Tibial nerve (tissue), 4 donors: ENCODE measurements around the gene OVAAL. TPM values are rescaled to one million over a fixed set of nuclear protein-coding genes. Genes with fewer than 3 reads are reported as not detected.

ENCODE experiments used
- DNase-seq, 2 donors: peaks; one replicate each; pipeline ENCODE4 v3.0.0-alpha.2; 2019; ENCODE audit warnings: low spot score in 2 of 2
- H3K27ac ChIP-seq, 4 donors: fragments of 200-600 bp; sonication (generic) in 3 of 4; one replicate each; pipeline ENCODE4 v1.5.1; 2017 to 2019; ENCODE audit warnings: mild to moderate bottlenecking in 1 of 4
- H3K27me3 ChIP-seq, 2 donors: fragments of 200-600 bp; sonication (generic) in 1 of 2; one replicate each; pipeline versions ENCODE4 v1.5.1 to v1.6.0; 2017 to 2019
- H3K36me3 ChIP-seq, 3 donors: fragments of 200-600 bp; sonication (generic); one replicate each; pipeline ENCODE4 v1.5.1; 2018 to 2019
- H3K4me1 ChIP-seq, 4 donors: fragments of 200-600 bp; sonication (generic) in 3 of 4; one replicate each; pipeline ENCODE4 v1.5.1; 2017 to 2019
- H3K4me3 ChIP-seq, 4 donors: fragments of 200-600 bp; sonication (generic) in 3 of 4; one replicate each; pipeline ENCODE4 v1.5.1; 2017 to 2019; ENCODE audit warnings: mild to moderate bottlenecking in 1 of 4, moderate library complexity in 1 of 4
- H3K9me3 ChIP-seq, 4 donors: fragments of 200-600 bp; sonication (generic) in 3 of 4; one replicate each; pipeline ENCODE4 v1.5.1; 2017 to 2019
- CTCF ChIP-seq, 5 experiments: fragments of 200-600 bp in 3 of 5; fragments of 450-650 bp in 2 of 5; sonication (generic) in 3 of 5; IDR thresholded peaks; one replicate each; pipeline ENCODE4 v1.5.1; 2016 to 2019; ENCODE audit warnings: antibody characterized with exemption in 5 of 5, mild to moderate bottlenecking in 3 of 5, moderate library complexity in 2 of 5
- EP300 ChIP-seq, 2 donors: sonication (generic); formaldehyde crosslinking; IDR thresholded peaks; one replicate each; pipeline ENCODE4 v1.6.1; 2017; ENCODE audit warnings: antibody characterized with exemption in 2 of 2, mild to moderate bottlenecking in 1 of 2
- POLR2A ChIP-seq, 2 donors: fragments of 450-650 bp; IDR thresholded peaks; one replicate each; pipeline ENCODE4 v1.6.1; 2017; ENCODE audit warnings: antibody characterized with exemption in 2 of 2, mild to moderate bottlenecking in 2 of 2, moderate library complexity in 2 of 2
- WGBS, 2 donors: methylation state at CpG; one replicate each; pipeline ENCODE4 v1.1.5; 2018; 5-methylcytosine and 5-hydroxymethylcytosine counted together
- total RNA-seq, 4 donors: library from RNA; depleted of rRNA; stranded (reverse); fragments of >200 nt; gene quantifications; one replicate each; pipeline ENCODE4 v1.1.0, GENCODE V29; 2016

Gene OVAAL
- total RNA-seq, 4 donors from 2014 or later = not detected

- TF ChIP-seq POLR2A (IDR thresholded peaks at IDR 0.05) = no peak
- no peak overlapping the region for H3K4me3 ChIP-seq
- DNase-seq = no peak
- no peak overlapping the region for H3K27ac ChIP-seq
- no peaks in the 10 kb centered on the region for H3K36me3 ChIP-seq
- no peaks in the 10 kb centered on the region for H3K27me3 ChIP-seq
- 44 to 47% methylated on average over 4 of the region's 4 CpGs for WGBS, 2 donors
- peaks cover 0 to 2% (median 0%) of the 10 kb centered on the region in 4 donors for H3K4me1 ChIP-seq
- H3K9me3 ChIP-seq = peaks cover 0 to 5% (median 0%) of the 10 kb centered on the region in 4 donors
These were observed 15.4 kb downstream of the OVAAL start for GRCh38 chr1:180574031-180574713.

- H3K27me3 ChIP-seq = no peaks in the 10 kb centered on the region
- H3K27ac ChIP-seq = no peak overlapping the region
- no peaks in the 10 kb centered on the region for H3K36me3 ChIP-seq
- no peak overlapping the region for H3K4me3 ChIP-seq
- H3K4me1 ChIP-seq = peaks cover 0 to 2% (median 0%) of the 10 kb centered on the region in 4 donors
- no peak for DNase-seq
- TF ChIP-seq CTCF (IDR thresholded peaks at IDR 0.05) (no peak), EP300 (IDR thresholded peaks at IDR 0.05) (no peak), POLR2A (IDR thresholded peaks at IDR 0.05) (no peak)
- WGBS, 2 donors = 57 to 60% methylated on average over 3 of the region's 3 CpGs
- H3K9me3 ChIP-seq = peaks cover 0 to 5% (median 0%) of the 10 kb centered on the region in 4 donors
These were observed 18.6 kb downstream of the OVAAL start for GRCh38 chr1:180577361-180577760.

DNA sequence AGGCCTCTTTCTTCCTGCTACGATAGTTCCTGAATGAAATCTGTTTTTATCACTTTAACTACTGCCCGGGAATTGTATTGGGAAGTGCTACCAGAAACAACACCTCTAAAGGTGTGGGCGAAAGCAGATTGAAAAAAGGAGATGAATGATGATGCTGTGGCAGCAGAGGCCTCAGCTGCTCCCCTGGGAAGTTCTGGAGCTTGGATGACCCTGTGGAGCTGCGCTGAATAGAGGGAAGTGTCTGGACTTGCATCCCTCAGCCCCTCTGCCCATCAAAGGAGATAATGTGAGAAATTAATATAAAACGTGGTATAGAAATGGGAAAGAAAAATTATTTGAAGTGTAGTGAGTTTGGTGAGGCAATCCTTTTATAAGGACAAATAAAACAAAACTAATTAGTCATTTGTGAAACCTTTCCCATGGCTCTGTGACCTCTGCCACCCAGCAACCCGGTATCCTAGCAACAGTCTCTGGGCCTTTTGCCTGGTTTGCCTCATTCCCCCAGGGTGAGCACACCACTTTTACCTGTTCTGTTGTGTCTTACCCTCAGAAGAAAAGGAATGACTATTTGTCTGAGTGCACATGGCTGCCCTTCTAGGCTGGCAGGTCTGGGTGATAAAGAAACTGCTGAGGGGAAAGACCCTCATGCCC lies 21.3 kb downstream of the OVAAL start:
- peaks cover 0 to 5% (median 0%) of the 10 kb centered on the region in 4 donors for H3K9me3 ChIP-seq
- H3K4me3 ChIP-seq = no peak overlapping the region
- no peak for DNase-seq
- 72 to 76% methylated on average over 6 of the region's 6 CpGs for WGBS, 2 donors
- TF ChIP-seq CTCF (IDR thresholded peaks at IDR 0.05) = no peak
- TF ChIP-seq POLR2A (IDR thresholded peaks at IDR 0.05) = no peak
- TF ChIP-seq EP300 (IDR thresholded peaks at IDR 0.05) = no peak
- H3K27ac ChIP-seq = no peak overlapping the region
- no peaks in the 10 kb centered on the region for H3K4me1 ChIP-seq
- H3K27me3 ChIP-seq = no peaks in the 10 kb centered on the region
- no peaks in the 10 kb centered on the region for H3K36me3 ChIP-seq

- Histone ChIP-seq H3K4me3 (no peak overlapping the region), H3K36me3 (no peaks in the 10 kb centered on the region), H3K9me3 (peaks cover 0 to 5% (median 0%) of the 10 kb centered on the region in 4 donors), H3K27me3 (no peaks in the 10 kb centered on the region), H3K4me1 (no peaks in the 10 kb centered on the region), H3K27ac (no peak overlapping the region)
- TF ChIP-seq EP300 (IDR thresholded peaks at IDR 0.05) (no peak), CTCF (IDR thresholded peaks at IDR 0.05) (no peak), POLR2A (IDR thresholded peaks at IDR 0.05) (no peak)
- no peak for DNase-seq
- WGBS, 2 donors = 79 to 91% methylated on average over 1 of the region's 1 CpG
These were observed 22.9 kb downstream of the OVAAL start for GRCh38 chr1:180581635-180582039.

GRCh38 chr1:180584869-180585268 lies 26.1 kb downstream of the OVAAL start:
- Histone ChIP-seq H3K27me3 (no peaks in the 10 kb centered on the region), H3K9me3 (peaks cover 0 to 2% (median 0%) of the 10 kb centered on the region in 4 donors), H3K36me3 (no peaks in the 10 kb centered on the region), H3K27ac (no peak overlapping the region), H3K4me3 (no peak overlapping the region), H3K4me1 (no peaks in the 10 kb centered on the region)
- WGBS, 2 donors = 92 to 94% methylated on average over 8 of the region's 8 CpGs
- TF ChIP-seq EP300 (IDR thresholded peaks at IDR 0.05) = no peak
- TF ChIP-seq POLR2A (IDR thresholded peaks at IDR 0.05) = no peak
- no peak for TF ChIP-seq CTCF (IDR thresholded peaks at IDR 0.05)
- no peak for DNase-seq
